ENCODE measurements around the gene STX10.
"Not testable (repeated sequence)": the region's sequence is repeated elsewhere in the genome, so short reads cannot be mapped to it uniquely, and the experiment has no call there.

STX10 gene

GRCh38 chr19:13164343-13165161, 14.4 kb upstream of the STX10 start:
- peak; percentile 64 for DNase-seq (ENCODE audit: low spot score)

DNA sequence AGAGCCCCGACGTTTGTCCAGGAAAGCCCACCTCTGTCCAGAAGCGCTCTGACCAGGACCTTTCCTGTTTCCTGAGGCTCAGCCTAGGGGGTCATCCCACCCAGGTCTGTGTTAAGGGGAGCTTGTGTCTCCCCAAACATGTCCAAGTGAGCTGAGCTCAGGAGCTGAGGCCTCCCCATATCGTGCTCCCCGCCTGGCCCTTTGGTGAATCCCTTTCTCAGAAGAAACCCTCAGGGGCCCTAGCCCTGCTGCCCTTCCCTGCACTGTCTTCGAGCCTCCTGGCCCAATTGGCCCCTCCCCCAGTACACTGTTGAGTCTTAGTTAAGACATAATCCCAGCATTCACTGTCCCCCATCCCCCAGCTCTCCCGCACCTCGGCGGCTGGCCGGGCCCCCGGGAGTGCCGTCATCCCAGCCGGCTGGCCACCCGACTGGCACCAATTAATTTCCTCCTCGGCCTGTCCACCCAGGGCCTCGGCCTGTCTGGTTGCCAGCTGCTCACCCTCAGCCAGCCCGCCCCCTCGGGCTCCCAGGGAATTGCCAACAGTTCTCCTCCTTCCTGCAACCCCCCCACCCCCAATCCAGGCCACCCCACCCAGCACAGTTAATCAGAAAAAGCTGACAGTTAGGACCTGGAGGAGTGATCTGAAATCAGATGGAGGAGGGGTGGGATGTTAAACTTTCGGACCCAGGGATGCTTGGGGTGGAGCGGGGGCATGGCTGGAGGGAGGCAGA, 13.6 kb upstream of the STX10 start:
- DNase-seq (ENCODE audit: low spot score) = peak; percentile 46

GRCh38 chr19:13162724-13163608, 12.8 kb upstream of the STX10 start:
- peak; percentile 98 for DNase-seq (ENCODE audit: low spot score)

DNA sequence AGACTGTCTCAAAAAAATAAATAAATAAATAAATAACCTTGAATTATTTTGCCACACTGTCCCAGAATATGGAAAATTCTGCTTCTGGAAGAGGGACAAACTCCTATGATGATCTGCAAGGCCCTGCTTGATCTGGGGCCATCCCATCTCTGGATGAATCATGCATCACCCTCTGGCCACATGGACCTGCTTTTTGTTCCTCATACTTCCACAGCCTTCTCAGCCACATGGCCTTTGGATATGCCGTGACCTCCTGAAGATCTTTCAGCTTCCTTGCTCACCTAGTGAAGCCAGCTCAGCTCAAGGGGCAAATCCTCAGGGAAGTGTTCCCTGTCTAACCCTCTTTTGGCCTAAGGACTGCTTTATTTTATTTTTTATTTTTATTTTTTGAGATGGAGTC, 10.4 kb upstream of the STX10 start:
- no peak for DNase-seq (ENCODE audit: low spot score)

DNA sequence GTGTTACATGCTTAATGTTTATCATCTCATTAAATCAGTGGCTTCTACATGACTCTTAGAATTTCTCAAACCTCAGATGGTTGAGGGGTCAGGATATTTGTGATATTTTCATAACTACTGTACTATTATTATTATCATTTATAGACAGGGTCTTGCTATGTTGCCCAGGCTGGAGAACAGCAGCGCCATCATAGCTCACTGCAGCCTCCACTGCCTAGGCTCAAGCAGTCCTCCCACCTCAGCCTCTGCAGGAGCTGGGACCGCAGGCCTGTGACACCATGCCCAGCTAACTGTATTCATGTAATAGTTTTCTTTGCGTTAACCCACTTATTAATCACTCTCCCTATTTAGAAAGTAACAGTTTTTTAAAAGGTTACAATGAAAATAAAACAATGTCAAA, 9.5 kb upstream of the STX10 start:
- no peak for DNase-seq (ENCODE audit: low spot score)

GRCh38 chr19:13155472-13156359, 5.5 kb upstream of the STX10 start:
- DNase-seq (ENCODE audit: low spot score) = peak; percentile 16

DNA sequence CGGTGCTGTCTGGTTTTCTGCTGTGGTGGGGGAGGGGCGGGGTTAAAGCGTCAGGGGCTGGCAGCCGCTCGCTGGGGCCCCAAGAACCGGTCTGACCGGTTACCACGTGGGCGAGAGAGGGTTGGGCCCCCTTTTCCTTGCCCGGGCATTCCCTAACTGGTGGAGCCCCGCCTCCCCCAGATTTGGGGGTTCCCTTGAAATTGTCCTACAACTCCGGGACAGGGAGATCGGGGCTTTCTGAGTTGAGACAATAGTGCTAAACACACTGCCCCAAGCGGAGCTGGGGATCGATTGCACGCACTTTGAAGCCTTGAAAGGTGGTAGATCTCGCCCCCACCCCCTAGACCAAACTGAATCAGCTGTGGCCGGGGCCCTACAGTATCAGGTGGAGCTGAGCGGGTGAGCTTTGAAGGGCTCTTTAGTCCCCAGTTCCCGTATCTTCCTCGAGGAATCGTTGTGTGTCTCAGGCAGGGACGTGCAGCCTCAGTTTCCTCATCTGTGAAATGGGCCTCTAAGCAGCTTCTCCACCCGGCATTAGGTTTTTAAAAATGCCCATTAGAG, 4.8 kb upstream of the STX10 start:
- DNase-seq (ENCODE audit: low spot score) = peak; percentile 75

- DNase-seq (ENCODE audit: low spot score) = peak; percentile 77
Observed at GRCh38 chr19:13154241-13154778, 4.1 kb upstream of the STX10 start.

DNA sequence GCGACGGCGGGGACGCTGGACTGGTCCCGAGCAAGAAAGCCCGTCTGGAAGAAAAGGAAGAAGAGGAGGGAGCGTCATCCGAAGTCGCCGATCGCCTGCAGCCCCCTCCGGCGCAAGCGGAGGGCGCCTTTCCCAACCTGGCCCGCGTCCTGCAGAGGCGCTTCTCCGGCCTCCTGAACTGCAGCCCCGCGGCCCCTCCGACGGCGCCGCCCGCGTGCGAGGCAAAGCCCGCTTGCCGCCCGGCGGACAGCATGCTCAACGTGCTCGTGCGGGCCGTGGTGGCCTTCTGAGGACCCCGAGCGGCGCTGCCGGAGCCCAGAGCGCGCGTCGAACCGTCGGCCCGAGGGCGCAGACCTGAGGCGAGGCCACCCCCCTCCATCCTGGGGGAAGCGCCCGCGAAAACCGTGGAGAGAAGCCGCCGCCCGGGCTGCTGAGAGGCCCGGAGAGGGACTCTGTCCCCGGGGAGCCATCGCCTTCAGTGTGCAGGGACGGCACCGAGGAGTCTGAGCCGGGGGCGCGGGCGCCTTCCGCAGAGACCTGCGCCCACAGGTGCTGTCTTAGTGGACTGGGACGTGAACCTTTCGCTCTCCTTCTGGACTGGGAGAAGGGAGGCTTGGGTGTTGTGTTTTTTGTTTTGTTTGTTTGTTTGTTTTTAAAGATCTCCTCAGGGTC, 3.5 kb upstream of the STX10 start:
- DNase-seq (ENCODE audit: low spot score) = peak; percentile 15

- peak; percentile 93 for DNase-seq (ENCODE audit: low spot score)
Observed at GRCh38 chr19:13152974-13153568, 2.9 kb upstream of the STX10 start.

- peak; percentile 41 for DNase-seq (ENCODE audit: low spot score)
Observed at GRCh38 chr19:13152356-13152973, 2.3 kb upstream of the STX10 start.

DNA sequence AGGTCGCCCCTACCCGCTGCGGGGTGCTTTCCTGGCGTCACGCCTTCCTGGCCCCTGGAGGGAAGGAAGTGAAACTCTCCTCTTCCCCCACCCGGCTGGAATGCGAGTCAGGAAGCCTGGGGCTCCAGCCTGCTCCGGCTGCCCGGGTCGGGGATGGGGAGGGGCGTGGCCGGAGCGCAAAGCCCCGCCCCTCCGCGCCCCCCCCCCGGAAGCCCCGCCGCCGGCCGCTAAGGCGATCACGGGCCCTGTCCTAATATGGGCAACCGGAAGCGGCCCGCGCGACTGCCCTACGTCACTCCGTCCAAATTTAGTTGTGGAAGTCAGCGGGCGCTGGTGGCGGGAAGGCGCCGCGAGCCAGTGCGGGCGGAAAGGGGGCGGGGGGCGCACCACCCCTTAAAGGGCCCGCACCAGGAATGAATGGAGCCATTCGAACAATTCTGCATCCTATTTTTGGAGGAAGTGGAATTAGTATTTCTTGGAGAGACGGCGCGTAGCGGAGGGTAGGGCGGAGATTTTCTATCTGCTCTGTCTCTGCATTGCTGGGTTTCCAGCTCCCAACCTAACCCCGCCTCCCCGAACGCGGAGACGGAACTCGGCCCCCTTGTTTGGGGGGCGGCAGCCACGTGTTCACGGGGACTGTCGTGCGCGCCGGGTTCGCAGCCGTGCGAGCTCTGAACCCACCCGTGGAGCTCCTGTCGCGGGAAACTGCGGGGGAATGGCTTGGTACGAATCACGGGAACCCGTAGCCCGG, 1.6 kb upstream of the STX10 start:
- peak; percentile 98 for DNase-seq (ENCODE audit: low spot score)

DNA sequence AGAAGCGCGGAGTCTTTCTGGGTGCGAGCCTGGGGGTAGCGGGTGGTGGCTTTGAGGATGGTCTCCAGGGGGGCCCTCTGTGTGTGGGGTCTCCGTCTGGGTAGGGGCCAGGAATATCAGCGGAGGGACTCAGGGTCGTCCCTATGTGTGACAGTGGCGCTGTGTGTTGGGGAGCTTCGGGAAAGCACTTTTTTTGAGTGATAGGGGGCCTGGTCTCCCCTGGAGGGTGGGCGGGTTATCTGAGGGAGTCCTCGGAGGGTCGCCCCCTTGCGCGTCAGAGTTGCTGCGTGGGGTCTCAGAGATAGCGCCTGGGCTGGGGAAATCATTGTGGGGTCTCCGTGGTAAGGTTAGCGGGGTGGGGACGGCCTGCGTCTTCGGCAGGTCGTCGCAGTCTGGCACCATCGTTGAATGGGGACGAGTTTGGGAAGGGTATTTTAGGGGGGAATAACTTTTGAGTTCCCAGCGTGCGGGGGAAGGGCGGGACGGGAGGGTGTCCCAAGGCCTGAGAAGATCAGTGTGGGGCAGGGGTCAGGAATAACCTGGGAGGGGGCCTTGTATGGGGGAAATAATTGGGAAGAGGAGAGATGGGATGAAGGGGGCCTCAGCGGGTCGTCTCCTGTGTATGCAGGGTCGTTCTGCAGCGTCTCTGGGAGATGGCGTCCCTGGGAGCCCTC, 893 bp upstream of the STX10 start:
- DNase-seq (ENCODE audit: low spot score) = no peak

GRCh38 chr19:13149628-13150186, 468 bp downstream of the STX10 start:
- DNase-seq (ENCODE audit: low spot score) = peak; percentile 14

GRCh38 chr19:13149173-13149627, 975 bp downstream of the STX10 start:
- DNase-seq (ENCODE audit: low spot score) = not testable (repeated sequence)

DNA sequence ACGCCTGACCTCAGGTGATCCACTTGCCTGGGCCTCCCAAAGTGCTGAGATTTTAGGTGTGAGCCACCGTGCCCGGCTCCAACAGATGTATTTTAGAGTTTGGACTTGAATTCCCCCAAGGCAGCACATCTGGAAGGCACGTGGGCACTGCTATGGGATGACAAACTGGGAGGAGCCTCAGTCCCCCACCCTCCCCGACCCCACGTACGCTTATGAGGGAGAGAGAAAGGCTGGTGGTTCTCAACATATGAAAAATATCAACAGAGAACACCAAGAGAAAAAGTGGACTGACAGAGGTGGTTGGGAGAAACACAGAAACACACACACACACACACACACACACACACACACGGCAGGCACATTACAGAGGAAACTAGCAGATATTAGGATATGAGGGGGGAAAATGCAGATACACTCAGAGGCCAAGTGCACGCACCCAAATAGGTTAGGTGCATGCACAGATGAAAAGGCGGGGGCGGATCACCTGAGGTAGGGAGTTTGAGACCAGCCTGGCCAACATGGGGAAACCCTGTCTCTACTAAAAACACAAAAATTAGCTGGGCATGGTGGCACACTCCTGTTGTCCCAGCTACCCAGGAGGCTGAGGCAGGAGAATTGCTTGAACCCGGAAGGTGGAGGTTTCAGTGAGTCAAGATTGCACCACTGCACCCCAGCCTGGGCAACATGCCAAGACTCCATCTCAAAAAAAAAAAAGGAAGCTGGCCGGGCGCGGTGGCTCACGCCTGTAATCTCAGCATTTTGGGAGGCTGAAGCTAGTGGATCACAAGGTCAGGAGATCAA, 3.2 kb downstream of the STX10 start:
- no peak for DNase-seq (ENCODE audit: low spot score)

Data from LoVo (cell line).